Prostate gland (tissue), 2 donors: ENCODE results near the gene DEK.
"Not testable (repeated sequence)": the region's sequence is repeated elsewhere in the genome, so short reads cannot be mapped to it uniquely, and the experiment has no call there.

Source experiments
- POLR2A ChIP-seq: fragments of 450-650 bp; IDR thresholded peaks from one replicate; pipeline ENCODE4 v1.6.1; 2016; ENCODE audit warnings: antibody characterized with exemption, mild to moderate bottlenecking
- TF ChIP-seq, protein P1 (sequence below), 4 experiments: fragments of 200-600 bp in 2 of 4; fragments of 450-650 bp in 2 of 4; sonication (generic) in 2 of 4; IDR thresholded peaks; 1 replicate in 3 of 4; 2 replicates in 1 of 4; pipeline ENCODE4 v1.5.1; 2016 to 2019; ENCODE audit warnings: antibody characterized with exemption in 4 of 4, mild to moderate bottlenecking in 2 of 4, moderate library complexity in 2 of 4

DNA sequence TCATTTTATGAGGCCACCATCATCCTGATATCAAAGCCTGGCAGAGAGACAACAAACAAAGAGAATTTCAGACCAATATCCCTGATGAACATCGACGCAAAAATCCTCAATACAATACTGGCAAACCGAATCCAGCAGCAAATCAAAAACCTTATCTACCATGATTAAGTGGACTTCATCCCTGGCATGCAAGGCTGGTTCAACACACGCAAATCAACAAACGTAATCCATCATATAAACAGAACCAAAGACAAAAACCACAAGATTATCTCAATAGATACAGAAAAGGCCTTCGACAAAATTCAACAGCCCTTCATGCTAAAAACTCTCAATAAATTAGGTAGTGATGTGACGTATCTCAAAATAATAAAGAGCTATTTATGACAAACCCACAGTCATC is 32.5 kb downstream of the DEK start:
- TF ChIP-seq, protein P1, sequence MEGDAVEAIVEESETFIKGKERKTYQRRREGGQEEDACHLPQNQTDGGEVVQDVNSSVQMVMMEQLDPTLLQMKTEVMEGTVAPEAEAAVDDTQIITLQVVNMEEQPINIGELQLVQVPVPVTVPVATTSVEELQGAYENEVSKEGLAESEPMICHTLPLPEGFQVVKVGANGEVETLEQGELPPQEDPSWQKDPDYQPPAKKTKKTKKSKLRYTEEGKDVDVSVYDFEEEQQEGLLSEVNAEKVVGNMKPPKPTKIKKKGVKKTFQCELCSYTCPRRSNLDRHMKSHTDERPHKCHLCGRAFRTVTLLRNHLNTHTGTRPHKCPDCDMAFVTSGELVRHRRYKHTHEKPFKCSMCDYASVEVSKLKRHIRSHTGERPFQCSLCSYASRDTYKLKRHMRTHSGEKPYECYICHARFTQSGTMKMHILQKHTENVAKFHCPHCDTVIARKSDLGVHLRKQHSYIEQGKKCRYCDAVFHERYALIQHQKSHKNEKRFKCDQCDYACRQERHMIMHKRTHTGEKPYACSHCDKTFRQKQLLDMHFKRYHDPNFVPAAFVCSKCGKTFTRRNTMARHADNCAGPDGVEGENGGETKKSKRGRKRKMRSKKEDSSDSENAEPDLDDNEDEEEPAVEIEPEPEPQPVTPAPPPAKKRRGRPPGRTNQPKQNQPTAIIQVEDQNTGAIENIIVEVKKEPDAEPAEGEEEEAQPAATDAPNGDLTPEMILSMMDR (IDR thresholded peaks at IDR 0.05): not testable (repeated sequence)
- not testable (repeated sequence) for TF ChIP-seq POLR2A
